ENCODE measurements around the gene ACTR2.

The ACTR2 gene

DNA sequence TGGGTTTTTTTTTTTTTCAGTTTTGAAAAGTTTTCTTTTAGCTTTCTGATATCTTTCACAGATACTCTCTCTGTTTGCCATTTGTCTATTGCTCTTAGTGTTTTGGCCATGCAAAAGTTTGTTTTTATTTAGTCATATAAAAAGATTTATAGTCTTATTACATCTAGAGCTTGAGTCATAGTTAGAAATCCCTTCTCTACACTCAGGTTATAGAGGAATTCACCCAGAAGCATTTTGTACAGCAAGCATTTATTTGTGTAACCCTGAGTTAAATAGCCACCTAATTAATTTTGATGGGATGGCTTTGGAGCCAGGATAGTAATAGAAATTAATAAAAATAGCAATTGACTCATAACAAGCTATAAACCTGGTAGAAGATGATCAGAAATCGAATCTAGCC is 35.6 kb downstream of the ACTR2 start:
- no peaks in the 10 kb centered on the region for H3K27me3 Mint-ChIP-seq
- no peak for DNase-seq
- H3K27ac Mint-ChIP-seq: no peak overlapping the region
- H3K4me3 Mint-ChIP-seq: no peak overlapping the region
- ATAC-seq: no peak
- H3K4me1 Mint-ChIP-seq: peaks cover 19% of the 10 kb centered on the region
- no peaks in the 10 kb centered on the region for H3K9me3 Mint-ChIP-seq

DNA sequence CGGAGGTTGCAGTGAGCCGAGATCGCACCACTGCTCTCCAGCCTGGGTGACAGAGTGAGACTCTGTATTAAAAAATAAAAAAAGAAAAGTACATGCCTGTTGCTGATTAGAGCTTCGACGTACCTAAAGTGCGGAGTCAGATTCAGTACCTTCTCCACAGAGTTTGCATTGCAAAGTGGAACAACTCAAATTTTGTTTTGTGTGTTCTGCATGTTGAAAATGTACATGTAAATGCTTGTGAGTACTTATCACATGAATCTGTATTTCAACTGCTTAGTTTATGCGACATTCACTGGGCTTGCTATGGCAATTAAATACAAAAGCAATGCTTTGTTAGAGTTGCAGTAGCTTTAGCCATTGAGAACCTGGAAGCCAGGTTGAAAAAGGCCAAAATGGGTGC is 36.4 kb downstream of the ACTR2 start:
- no peak for DNase-seq
- H3K27me3 Mint-ChIP-seq: no peaks in the 10 kb centered on the region
- ATAC-seq: no peak

DNA sequence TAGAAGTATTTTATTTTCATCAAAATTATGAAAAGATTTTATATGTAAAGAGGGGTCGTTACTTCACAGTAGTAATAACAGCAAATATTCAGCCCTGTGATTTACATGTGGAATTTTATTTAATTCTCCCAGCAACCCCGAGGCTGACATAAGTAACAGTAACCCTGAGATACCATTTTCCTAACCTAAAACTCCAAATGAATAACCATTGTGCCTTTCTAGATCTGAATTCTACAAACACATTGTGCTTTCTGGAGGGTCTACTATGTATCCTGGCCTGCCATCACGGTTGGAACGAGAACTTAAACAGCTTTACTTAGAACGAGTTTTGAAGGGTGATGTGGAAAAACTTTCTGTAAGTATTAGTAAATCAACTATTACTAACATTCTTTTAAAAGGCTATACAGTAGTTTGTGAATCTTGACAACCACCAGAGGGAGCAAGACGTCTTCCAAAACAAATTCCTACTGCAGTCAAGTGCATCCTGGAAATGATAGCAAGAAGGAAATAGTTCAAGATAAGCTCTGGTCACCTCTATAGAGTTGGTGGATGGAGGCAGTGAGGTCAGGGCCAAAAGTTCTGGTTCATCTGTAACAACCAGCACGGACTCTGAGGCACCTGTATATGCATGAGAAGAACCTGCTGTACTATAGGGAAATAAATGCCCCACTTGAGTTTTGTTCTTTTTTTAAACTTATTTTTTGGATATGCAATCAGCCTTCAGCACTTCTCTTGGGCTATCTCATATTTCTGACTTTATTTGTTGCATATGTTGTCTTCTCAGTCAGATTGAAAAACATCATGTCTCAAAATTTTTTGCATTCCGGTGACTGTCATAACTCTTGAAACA is 37.4 kb downstream of the ACTR2 start:
- Mint-ChIP-seq H3K27me3 (no peaks in the 10 kb centered on the region), H3K4me1 (peaks cover 17% of the 10 kb centered on the region), H3K27ac (no peak overlapping the region), H3K4me3 (no peak overlapping the region), H3K9me3 (no peaks in the 10 kb centered on the region)
- no peak for DNase-seq
- no peak for ATAC-seq

More for the DNA sequence above, 36.4 kb downstream of the ACTR2 start:
- Mint-ChIP-seq H3K4me1 (peaks cover 17% of the 10 kb centered on the region), H3K27ac (no peak overlapping the region), H3K4me3 (no peak overlapping the region), H3K9me3 (no peaks in the 10 kb centered on the region)

DNA sequence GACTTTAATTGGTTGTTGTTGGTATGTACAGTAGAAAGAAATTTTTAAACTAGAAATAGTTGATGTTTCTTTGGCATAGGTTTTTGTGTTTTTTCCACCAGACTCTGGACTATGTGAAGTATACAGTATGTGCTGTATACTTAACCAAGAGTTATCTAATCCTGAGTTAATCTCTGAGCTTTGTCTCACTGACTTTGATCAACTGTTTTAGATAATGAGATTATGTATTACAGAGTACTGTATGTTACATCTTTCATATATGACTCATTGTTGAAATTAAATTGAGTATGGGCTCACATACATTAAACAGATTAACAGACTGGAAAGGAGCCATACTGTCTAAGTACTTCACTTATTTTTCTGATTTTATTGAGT is 38.0 kb downstream of the ACTR2 start:
- DNase-seq (no peak), ATAC-seq (no peak)
- Mint-ChIP-seq H3K9me3 (no peaks in the 10 kb centered on the region), H3K4me3 (no peak overlapping the region), H3K27ac (no peak overlapping the region), H3K27me3 (no peaks in the 10 kb centered on the region), H3K4me1 (peaks cover 17% of the 10 kb centered on the region)

DNA sequence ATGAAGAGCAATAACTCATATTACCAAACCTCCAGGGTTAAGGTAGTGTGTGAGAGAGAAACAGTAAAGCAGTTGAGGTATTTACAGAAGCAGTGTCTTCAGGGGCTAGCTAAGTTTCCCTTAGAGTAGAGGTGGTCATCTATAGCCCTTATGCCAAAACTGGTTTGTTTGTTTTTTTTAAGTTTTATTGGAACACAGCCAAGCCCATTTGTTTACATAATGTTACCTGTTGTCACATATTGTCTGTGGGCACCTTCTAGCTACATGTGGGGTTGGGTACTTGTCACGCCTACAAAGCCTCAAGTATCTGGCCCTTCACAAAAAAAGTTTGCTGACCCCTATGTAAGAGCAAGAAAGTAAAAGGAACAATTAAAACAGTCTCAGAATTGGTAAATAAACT is 39.4 kb downstream of the ACTR2 start:
- DNase-seq: no peak
- Mint-ChIP-seq H3K4me1 (peaks cover 11% of the 10 kb centered on the region), H3K4me3 (no peak overlapping the region), H3K27me3 (no peaks in the 10 kb centered on the region), H3K9me3 (no peaks in the 10 kb centered on the region), H3K27ac (no peak overlapping the region)
- ATAC-seq: no peak

DNA sequence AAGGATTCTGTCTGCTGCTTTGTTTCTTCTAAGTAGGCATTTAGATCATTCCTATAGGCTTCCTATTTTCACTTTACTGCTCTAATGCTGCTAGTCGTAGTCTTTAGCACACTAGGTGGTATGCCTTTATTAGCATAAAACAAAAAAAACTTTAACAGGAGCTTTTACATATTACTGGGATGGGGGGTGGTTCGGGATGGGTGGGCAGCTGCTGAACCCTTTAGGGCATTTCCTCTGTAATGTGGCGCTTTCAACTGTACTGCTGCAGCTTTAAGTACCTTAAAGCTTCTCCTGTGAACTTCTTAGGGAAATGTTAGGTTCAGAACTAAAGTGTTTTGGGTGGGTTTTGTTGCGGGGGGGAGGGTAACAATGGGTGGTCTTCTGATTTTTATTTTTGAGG is 41.3 kb downstream of the ACTR2 start:
- H3K9me3 Mint-ChIP-seq: no peaks in the 10 kb centered on the region
- no peak overlapping the region for H3K27ac Mint-ChIP-seq
- no peak overlapping the region for H3K4me3 Mint-ChIP-seq
- H3K4me1 Mint-ChIP-seq: peaks cover 11% of the 10 kb centered on the region
- no peaks in the 10 kb centered on the region for H3K27me3 Mint-ChIP-seq
- DNase-seq (no peak), ATAC-seq (no peak)

DNA sequence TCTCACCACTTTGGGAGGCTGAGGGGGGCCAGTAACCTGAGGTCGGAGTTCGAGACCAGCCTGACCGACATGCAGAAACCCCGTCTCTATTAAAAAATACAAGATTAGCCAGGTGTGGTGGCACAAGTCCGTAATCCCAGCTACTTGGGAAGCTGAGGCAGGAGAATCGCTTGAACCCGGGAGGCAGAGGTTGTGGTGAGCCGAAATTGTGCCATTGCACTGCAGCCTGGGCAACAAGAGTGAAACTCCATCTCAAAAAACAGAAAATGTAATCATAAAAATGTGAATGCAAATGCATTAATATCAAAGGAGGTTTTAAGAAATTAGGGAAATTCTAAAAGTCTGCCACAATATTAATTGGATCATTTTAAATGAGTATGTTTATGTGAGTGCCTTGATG is 45.7 kb downstream of the ACTR2 start:
- Mint-ChIP-seq H3K27ac (peak overlapping the region in 1 of 2 donors; percentile 89), H3K9me3 (no peaks in the 10 kb centered on the region), H3K27me3 (no peaks in the 10 kb centered on the region), H3K4me1 (peaks cover 7% of the 10 kb centered on the region), H3K4me3 (no peak overlapping the region)
- no peak for DNase-seq
- no peak for ATAC-seq

DNA sequence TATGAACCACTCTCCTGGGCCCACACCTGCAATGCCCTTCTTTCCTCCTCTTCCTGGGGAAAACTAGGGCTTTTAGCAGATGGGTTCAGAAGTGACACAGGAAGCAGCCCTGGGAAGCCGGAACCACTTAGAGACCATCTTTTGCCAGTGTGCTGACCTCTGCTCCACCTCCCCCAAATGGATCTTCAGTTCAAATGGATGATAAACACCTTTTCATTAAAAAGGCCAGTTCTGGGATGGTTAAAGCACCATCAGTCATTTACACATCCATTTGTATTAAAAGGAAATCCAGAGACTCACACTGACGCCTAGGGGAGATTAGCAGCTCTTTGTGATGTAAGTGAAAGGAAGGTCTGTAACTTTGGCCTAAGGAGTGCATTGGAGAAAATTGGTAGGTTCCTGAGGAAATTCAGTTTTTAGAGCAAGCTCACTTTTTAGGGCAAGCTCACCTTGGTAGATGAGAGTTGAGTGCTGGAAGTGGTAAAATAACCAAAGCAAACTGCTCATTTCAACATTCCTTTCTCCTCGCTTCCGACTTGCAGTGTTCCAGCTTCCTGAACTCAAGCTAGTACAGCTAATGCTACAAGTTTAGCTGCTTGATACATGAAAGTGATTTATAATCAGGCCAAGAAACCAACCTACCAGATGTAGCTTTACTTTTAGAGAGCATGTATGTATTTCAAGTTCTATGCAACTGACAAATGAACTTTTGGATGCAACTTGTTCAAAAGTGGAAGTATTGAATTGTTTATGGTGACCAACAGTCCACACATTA is 47.7 kb downstream of the ACTR2 start:
- Mint-ChIP-seq H3K27ac (no peak overlapping the region), H3K4me1 (peaks cover 12% of the 10 kb centered on the region), H3K9me3 (no peaks in the 10 kb centered on the region), H3K4me3 (no peak overlapping the region), H3K27me3 (no peaks in the 10 kb centered on the region)
- no peak for ATAC-seq
- no peak for DNase-seq

DNA sequence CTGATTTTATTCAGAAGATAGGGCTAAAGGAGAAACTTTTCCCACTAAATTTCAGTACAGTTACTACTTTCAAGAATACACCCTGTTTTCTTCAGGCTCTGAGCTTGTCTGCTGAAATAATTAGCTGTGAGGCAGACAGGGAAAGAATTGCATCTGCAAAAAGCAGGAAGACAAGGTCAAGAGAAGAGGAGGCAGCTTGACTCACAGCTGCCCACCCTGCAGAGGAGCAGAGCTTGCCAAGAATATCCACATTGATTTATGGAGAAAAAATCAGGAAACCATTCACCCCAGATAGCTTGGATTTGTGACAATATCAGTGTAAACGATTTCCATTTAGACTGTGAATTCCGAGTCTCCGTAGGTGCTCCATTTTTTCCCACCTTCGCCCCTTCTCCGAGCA is 49.0 kb downstream of the ACTR2 start:
- H3K27ac Mint-ChIP-seq: no peak overlapping the region
- no peaks in the 10 kb centered on the region for H3K9me3 Mint-ChIP-seq
- DNase-seq (no peak), ATAC-seq (no peak)
- H3K4me3 Mint-ChIP-seq: no peak overlapping the region
- no peaks in the 10 kb centered on the region for H3K27me3 Mint-ChIP-seq
- peaks cover 12% of the 10 kb centered on the region for H3K4me1 Mint-ChIP-seq

DNA sequence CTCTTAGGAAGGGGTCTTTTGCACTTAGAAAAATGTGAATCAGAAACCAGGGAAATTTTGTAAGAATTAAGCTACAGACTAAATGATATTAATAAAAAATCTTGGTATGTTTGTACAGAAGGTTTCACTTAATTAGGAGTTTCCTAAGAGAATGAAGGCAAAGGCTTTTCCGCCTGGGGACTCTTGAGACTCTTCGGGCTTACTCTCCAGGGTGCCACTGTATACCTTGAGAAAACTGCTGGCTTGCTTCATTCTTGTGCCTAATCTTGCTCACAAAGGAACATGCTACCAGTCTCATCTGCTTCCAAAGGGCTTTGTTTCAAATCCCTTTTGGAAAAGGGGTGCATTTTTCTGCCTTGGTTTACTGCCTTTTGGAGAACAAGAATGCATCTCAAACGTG is 49.5 kb downstream of the ACTR2 start:
- no peak overlapping the region for H3K27ac Mint-ChIP-seq
- no peak overlapping the region for H3K4me3 Mint-ChIP-seq
- ATAC-seq (no peak), DNase-seq (no peak)
- H3K9me3 Mint-ChIP-seq: no peaks in the 10 kb centered on the region
- H3K27me3 Mint-ChIP-seq: no peaks in the 10 kb centered on the region
- H3K4me1 Mint-ChIP-seq: peaks cover 12% of the 10 kb centered on the region

DNA sequence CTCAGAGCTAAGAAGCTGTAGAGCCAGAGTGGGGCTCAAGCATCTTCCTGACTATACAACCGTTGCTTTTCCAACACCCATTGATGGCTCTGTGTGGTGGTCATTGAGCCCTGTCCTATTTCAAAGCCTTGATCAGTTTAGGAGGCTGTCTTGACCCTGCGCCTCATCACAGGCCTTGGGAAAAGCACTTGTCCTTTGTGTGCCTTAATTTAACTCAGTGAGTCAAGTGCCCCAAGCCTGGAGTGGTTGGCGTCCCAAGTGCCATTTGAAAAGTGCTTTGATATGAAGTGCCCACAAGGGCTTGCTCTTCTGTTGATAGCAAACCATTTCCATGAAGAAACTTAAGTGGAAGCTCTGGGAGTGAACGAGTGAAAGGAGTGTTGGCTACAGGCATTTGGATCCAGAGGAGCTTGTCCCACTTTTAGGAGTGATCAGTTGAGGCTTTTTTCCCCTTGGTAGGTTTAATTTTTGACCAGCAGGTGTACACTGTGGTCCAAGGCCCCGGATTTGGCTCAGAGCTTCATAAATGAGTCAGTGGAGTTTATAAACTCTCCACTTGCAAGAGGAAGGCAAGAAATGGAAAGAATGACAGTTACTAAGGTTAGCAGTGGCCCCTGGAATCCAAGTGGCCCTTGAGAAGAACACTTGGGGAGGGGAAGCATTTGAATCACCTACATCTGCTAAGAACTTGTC is 50.3 kb downstream of the ACTR2 start:
- Mint-ChIP-seq H3K4me3 (no peak overlapping the region), H3K9me3 (no peaks in the 10 kb centered on the region)
- peak; percentile 47 for ATAC-seq

DNA sequence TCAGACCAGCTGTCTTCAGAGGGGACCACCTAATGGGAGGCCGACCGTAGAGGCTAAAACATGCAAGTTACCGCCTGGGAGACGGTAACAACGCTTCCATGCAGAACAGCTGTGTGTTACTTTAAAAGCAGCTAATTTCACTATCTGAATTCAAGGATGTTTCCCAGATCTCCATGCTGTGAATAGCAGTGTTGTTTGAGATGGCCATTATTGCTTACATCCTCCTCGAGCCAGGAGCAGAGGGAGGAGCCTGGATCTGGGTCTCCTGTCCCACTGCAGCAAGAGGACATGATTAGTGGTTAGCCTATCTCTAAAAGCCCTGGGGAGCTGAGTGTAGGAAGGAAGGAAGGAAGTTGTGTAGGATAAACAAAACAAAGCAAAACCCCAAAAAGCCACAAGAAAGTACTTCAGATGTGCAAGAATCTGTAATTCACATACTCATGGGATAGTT is 50.9 kb downstream of the ACTR2 start:
- DNase-seq (no peak), ATAC-seq (peak; percentile 21)
- H3K27ac Mint-ChIP-seq: no peak overlapping the region
- H3K4me1 Mint-ChIP-seq: peaks cover 12% of the 10 kb centered on the region
- no peak overlapping the region for H3K4me3 Mint-ChIP-seq
- no peaks in the 10 kb centered on the region for H3K9me3 Mint-ChIP-seq
- H3K27me3 Mint-ChIP-seq: no peaks in the 10 kb centered on the region

More for the DNA sequence above, 50.3 kb downstream of the ACTR2 start:
- peaks cover 12% of the 10 kb centered on the region for H3K4me1 Mint-ChIP-seq
- H3K27ac Mint-ChIP-seq: no peak overlapping the region
- H3K27me3 Mint-ChIP-seq: no peaks in the 10 kb centered on the region
- no peak for DNase-seq

DNA sequence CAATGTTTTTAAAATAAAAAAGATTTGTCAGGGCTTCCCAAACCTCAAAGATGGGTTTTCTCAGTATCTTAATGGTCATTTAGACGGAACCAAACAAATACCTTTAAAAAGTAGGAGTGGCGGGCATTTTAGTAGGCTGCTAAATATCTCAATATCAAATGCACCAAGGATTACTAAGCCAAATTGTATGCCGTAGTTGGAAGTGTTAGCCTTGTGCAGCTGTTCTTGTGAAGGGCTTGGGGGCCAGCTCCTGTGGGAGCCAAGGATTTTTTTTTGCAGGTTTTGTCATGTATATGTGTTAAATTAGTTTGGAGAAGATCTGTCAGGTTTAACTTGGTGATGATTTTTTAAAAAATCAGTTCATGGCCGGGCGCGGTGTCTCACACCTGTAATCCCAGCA is 52.1 kb downstream of the ACTR2 start:
- DNase-seq (no peak), ATAC-seq (no peak)
- peaks cover 12% of the 10 kb centered on the region for H3K4me1 Mint-ChIP-seq
- no peak overlapping the region for H3K27ac Mint-ChIP-seq
- H3K27me3 Mint-ChIP-seq: no peaks in the 10 kb centered on the region
- no peaks in the 10 kb centered on the region for H3K9me3 Mint-ChIP-seq
- no peak overlapping the region for H3K4me3 Mint-ChIP-seq

DNA sequence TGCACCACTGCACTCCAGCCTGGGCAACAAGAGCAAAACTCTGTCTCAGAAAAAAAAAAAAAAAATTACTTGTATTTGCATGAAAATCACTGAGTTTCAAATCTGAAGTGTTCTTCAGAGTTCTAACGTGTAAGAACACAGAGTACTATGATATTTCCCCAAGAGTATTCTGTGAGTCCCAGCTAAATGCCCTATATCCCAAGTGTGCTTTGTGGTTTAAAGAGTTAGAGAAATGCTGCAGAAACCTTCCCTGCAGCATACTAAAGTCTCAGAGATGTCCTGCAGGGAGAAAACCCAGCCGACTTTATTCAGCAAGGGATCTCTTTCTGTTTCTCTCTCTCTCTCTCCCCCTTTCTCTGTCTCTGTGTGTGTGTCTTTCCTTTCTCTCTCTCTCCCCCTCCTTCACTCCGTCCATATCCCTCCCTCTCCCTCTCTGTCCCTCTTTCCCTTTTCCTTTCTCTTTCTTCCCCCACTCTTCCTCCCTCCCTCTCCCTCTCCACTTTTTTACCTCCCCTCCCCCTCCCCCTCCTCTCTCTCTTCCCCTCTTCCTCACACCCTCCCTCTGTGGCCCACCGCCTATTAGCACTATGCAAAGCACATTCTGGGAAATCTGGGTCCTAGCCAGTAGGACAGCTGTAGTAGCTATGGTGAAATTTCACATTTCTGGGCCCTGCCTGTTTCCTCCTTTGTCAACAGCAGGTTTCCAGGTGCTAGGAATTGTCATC is 54.2 kb downstream of the ACTR2 start:
- H3K4me1 Mint-ChIP-seq: peaks cover 13% of the 10 kb centered on the region
- ATAC-seq (no peak), DNase-seq (no peak)
- no peaks in the 10 kb centered on the region for H3K9me3 Mint-ChIP-seq
- no peaks in the 10 kb centered on the region for H3K27me3 Mint-ChIP-seq
- H3K4me3 Mint-ChIP-seq: no peak overlapping the region
- H3K27ac Mint-ChIP-seq: peak overlapping the region in 1 of 2 donors; percentile 22

DNA sequence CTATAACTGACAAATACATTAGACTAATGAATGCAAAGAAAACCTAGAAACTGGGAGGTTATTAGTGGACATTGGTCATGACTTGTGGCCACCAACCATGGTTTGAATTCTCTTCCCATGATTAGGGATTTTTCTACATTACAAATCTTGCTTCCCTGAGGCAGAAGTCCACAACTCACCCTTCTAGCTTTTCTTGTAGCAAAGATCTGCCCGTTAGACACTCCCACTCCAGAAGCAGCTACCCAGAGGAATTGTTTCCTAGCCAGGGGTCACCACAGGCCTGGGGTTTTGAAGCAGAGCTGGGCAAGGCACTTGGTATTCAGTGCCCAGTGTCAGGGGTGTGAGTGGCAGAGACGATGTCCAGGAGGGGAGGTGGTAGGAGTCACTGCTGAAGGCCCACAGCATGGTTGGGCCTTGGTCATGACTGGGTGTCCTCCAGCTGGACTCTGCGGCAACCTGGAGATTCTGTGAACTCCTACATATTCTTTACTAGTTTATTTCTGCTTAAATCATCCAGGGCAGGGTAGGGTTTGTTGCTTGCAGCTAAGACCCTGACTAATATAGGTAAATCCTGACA is 54.9 kb downstream of the ACTR2 start:
- Mint-ChIP-seq H3K4me1 (peaks cover 16% of the 10 kb centered on the region), H3K4me3 (no peak overlapping the region), H3K27ac (no peak overlapping the region), H3K27me3 (peaks cover 3% of the 10 kb centered on the region), H3K9me3 (no peaks in the 10 kb centered on the region)
- no peak for DNase-seq
- no peak for ATAC-seq
